ENCODE results near the gene PRDM8. TPM values are rescaled to one million over a fixed set of nuclear protein-coding genes. Genes with fewer than 3 reads are reported as not detected.

PRDM8 gene
- polyA plus RNA-seq (2013): 0.03 and 0.10 TPM in 2 replicates

- Histone ChIP-seq H3K9ac (ENCODE audit: low read length) (no peak within 1 kb of the TSS), H2BK12ac (ENCODE audit: low read length) (no peak within 1 kb of the TSS), H2BK5ac (ENCODE audit: low read depth, low read length, poor library complexity) (no peak within 1 kb of the TSS), H3K4me3 (ENCODE audit: low read depth, low read length) (peak within 1 kb of the TSS; percentile 49), H3K27ac (ENCODE audit: low read depth, low read length) (no peak within 1 kb of the TSS), H2AK5ac (ENCODE audit: low read length) (no peak within 1 kb of the TSS), H3K4me2 (ENCODE audit: low read length) (peak within 1 kb of the TSS; percentile 67), H3K79me1 (ENCODE audit: low read length) (no peaks in the 10 kb centered on the region), H2BK120ac (ENCODE audit: insufficient read depth, low read length, poor library complexity) (no peak within 1 kb of the TSS), H4K8ac (ENCODE audit: low read depth, low read length) (no peak within 1 kb of the TSS), H3K36me3 (ENCODE audit: control insufficient read depth in 1 of 2, insufficient read depth in 2 of 2, low read length in 2 of 2) (no peaks in the 10 kb centered on the region), H3K79me2 (ENCODE audit: control insufficient read depth, insufficient read depth, low read length, poor library complexity) (no peaks in the 10 kb centered on the region), H3K18ac (ENCODE audit: low read length) (no peak within 1 kb of the TSS), H2AFZ (ENCODE audit: insufficient read depth, low read length, poor library complexity) (peak within 1 kb of the TSS; percentile 9), H4K12ac (ENCODE audit: low read depth, low read length) (no peak within 1 kb of the TSS), H3K27me3 (ENCODE audit: insufficient read depth, low read length) (peaks cover 65% of the 10 kb centered on the region), H3K9me3 (ENCODE audit: insufficient read depth, low read depth, low read length) (peaks cover 5% of the 10 kb centered on the region), H3K4ac (ENCODE audit: low read depth, low read length) (no peak within 1 kb of the TSS), H3K4me1 (ENCODE audit: control insufficient read depth in 1 of 2, insufficient read depth in 2 of 2, low read length in 2 of 2) (peaks cover 8 to 10% of the 10 kb centered on the region in 2 experiments), H3K23ac (ENCODE audit: low read length) (no peak within 1 kb of the TSS), H3K14ac (ENCODE audit: low read length) (no peak within 1 kb of the TSS), H4K91ac (ENCODE audit: low read depth, low read length) (no peak within 1 kb of the TSS)
- DNase-seq: no peak
- 100% methylated on average over 2 of the region's 42 CpGs for WGBS (ENCODE audit: extremely low coverage, insufficient coverage, insufficient read length)
Observed at GRCh38 chr4:80196922-80197573, at the start of gene PRDM8. PRDM8 (plus strand) TSS chr4:80197503; CDS start chr4:80200081, 2,578 bp downstream.

- H4K8ac ChIP-seq (ENCODE audit: low read depth, low read length): no peak overlapping the region
- no peaks in the 10 kb centered on the region for H3K9me3 ChIP-seq (ENCODE audit: insufficient read depth, low read depth, low read length)
- H2BK12ac ChIP-seq (ENCODE audit: low read length): no peak overlapping the region
- H3K18ac ChIP-seq (ENCODE audit: low read length): no peak overlapping the region
- no peak overlapping the region for H3K23ac ChIP-seq (ENCODE audit: low read length)
- no peaks in the 10 kb centered on the region for H3K79me2 ChIP-seq (ENCODE audit: control insufficient read depth, insufficient read depth, low read length, poor library complexity)
- no peaks in the 10 kb centered on the region for H3K27me3 ChIP-seq (ENCODE audit: insufficient read depth, low read length)
- no peak overlapping the region for H3K14ac ChIP-seq (ENCODE audit: low read length)
- no CpG with 5 or more reads among the region's 1 CpG for WGBS (ENCODE audit: extremely low coverage, insufficient coverage, insufficient read length)
- DNase-seq: no peak
- H4K91ac ChIP-seq (ENCODE audit: low read depth, low read length): no peak overlapping the region
- H3K4ac ChIP-seq (ENCODE audit: low read depth, low read length): no peak overlapping the region
- H3K79me1 ChIP-seq (ENCODE audit: low read length): no peaks in the 10 kb centered on the region
- H2BK5ac ChIP-seq (ENCODE audit: low read depth, low read length, poor library complexity): no peak overlapping the region
- no peak overlapping the region for H3K9ac ChIP-seq (ENCODE audit: low read length)
- H3K4me2 ChIP-seq (ENCODE audit: low read length): no peak overlapping the region
- no peak overlapping the region for H3K27ac ChIP-seq (ENCODE audit: low read depth, low read length)
- H4K12ac ChIP-seq (ENCODE audit: low read depth, low read length): no peak overlapping the region
- H3K4me1 ChIP-seq (ENCODE audit: control insufficient read depth in 1 of 2, insufficient read depth in 2 of 2, low read length in 2 of 2): no peaks in the 10 kb centered on the region
- H2AK5ac ChIP-seq (ENCODE audit: low read length): no peak overlapping the region
- H2BK120ac ChIP-seq (ENCODE audit: insufficient read depth, low read length, poor library complexity): no peak overlapping the region
- H3K36me3 ChIP-seq (ENCODE audit: control insufficient read depth in 1 of 2, insufficient read depth in 2 of 2, low read length in 2 of 2): no peaks in the 10 kb centered on the region
- H3K4me3 ChIP-seq (ENCODE audit: low read depth, low read length): no peak overlapping the region
- no peak overlapping the region for H2AFZ ChIP-seq (ENCODE audit: insufficient read depth, low read length, poor library complexity)
Observed at GRCh38 chr4:80150387-80151180, 46.7 kb upstream of the PRDM8 start.

DNA sequence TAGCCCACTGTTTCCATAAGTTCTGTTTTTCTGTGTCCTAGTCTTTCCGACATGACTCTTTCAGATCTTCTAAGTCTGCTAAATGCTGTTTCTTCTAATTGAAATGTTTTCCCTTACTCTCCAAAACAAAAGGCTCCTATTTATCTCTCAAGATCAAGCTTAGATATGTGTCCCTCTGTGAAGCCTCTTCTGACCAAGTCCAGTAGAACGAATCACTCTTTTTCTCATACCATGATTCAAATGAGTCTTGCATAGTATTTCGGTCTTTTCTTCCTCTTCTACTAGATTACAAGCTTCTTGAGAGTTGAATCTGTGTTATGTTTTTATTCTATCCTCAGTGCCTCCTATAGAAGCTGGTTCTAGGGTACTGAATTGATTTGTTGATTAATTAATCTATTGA, 45.3 kb upstream of the PRDM8 start:
- Histone ChIP-seq H2AFZ (ENCODE audit: insufficient read depth, low read length, poor library complexity) (no peak overlapping the region), H2AK5ac (ENCODE audit: low read length) (no peak overlapping the region), H2BK5ac (ENCODE audit: low read depth, low read length, poor library complexity) (no peak overlapping the region), H4K8ac (ENCODE audit: low read depth, low read length) (no peak overlapping the region), H3K27me3 (ENCODE audit: insufficient read depth, low read length) (no peaks in the 10 kb centered on the region), H3K14ac (ENCODE audit: low read length) (no peak overlapping the region), H3K79me1 (ENCODE audit: low read length) (no peaks in the 10 kb centered on the region), H3K36me3 (ENCODE audit: control insufficient read depth in 1 of 2, insufficient read depth in 2 of 2, low read length in 2 of 2) (no peaks in the 10 kb centered on the region), H3K9me3 (ENCODE audit: insufficient read depth, low read depth, low read length) (no peaks in the 10 kb centered on the region), H4K12ac (ENCODE audit: low read depth, low read length) (no peak overlapping the region), H3K4me1 (ENCODE audit: control insufficient read depth in 1 of 2, insufficient read depth in 2 of 2, low read length in 2 of 2) (no peaks in the 10 kb centered on the region), H3K4me2 (ENCODE audit: low read length) (no peak overlapping the region), H3K79me2 (ENCODE audit: control insufficient read depth, insufficient read depth, low read length, poor library complexity) (no peaks in the 10 kb centered on the region), H2BK12ac (ENCODE audit: low read length) (no peak overlapping the region), H4K91ac (ENCODE audit: low read depth, low read length) (no peak overlapping the region), H3K23ac (ENCODE audit: low read length) (no peak overlapping the region), H3K27ac (ENCODE audit: low read depth, low read length) (no peak overlapping the region), H2BK120ac (ENCODE audit: insufficient read depth, low read length, poor library complexity) (no peak overlapping the region), H3K4me3 (ENCODE audit: low read depth, low read length) (no peak overlapping the region), H3K4ac (ENCODE audit: low read depth, low read length) (no peak overlapping the region), H3K18ac (ENCODE audit: low read length) (no peak overlapping the region), H3K9ac (ENCODE audit: low read length) (no peak overlapping the region)
- no CpG with 5 or more reads among the region's 3 CpGs for WGBS (ENCODE audit: extremely low coverage, insufficient coverage, insufficient read length)
- no peak for DNase-seq

- H4K91ac ChIP-seq (ENCODE audit: low read depth, low read length): no peak overlapping the region
- H3K14ac ChIP-seq (ENCODE audit: low read length): no peak overlapping the region
- no peaks in the 10 kb centered on the region for H3K79me1 ChIP-seq (ENCODE audit: low read length)
- no peak overlapping the region for H3K4ac ChIP-seq (ENCODE audit: low read depth, low read length)
- no peak overlapping the region for H4K8ac ChIP-seq (ENCODE audit: low read depth, low read length)
- no peak overlapping the region for H3K4me3 ChIP-seq (ENCODE audit: low read depth, low read length)
- H2BK12ac ChIP-seq (ENCODE audit: low read length): no peak overlapping the region
- no peak overlapping the region for H2AFZ ChIP-seq (ENCODE audit: insufficient read depth, low read length, poor library complexity)
- no peaks in the 10 kb centered on the region for H3K4me1 ChIP-seq (ENCODE audit: control insufficient read depth in 1 of 2, insufficient read depth in 2 of 2, low read length in 2 of 2)
- H3K27me3 ChIP-seq (ENCODE audit: insufficient read depth, low read length): no peaks in the 10 kb centered on the region
- H4K12ac ChIP-seq (ENCODE audit: low read depth, low read length): no peak overlapping the region
- no peaks in the 10 kb centered on the region for H3K79me2 ChIP-seq (ENCODE audit: control insufficient read depth, insufficient read depth, low read length, poor library complexity)
- no peak overlapping the region for H3K23ac ChIP-seq (ENCODE audit: low read length)
- WGBS (ENCODE audit: extremely low coverage, insufficient coverage, insufficient read length): no CpG with 5 or more reads among the region's 4 CpGs
- no peak overlapping the region for H3K4me2 ChIP-seq (ENCODE audit: low read length)
- H3K18ac ChIP-seq (ENCODE audit: low read length): no peak overlapping the region
- no peak overlapping the region for H3K27ac ChIP-seq (ENCODE audit: low read depth, low read length)
- no peak overlapping the region for H2AK5ac ChIP-seq (ENCODE audit: low read length)
- no peaks in the 10 kb centered on the region for H3K9me3 ChIP-seq (ENCODE audit: insufficient read depth, low read depth, low read length)
- no peak overlapping the region for H3K9ac ChIP-seq (ENCODE audit: low read length)
- H2BK5ac ChIP-seq (ENCODE audit: low read depth, low read length, poor library complexity): no peak overlapping the region
- H2BK120ac ChIP-seq (ENCODE audit: insufficient read depth, low read length, poor library complexity): no peak overlapping the region
- H3K36me3 ChIP-seq (ENCODE audit: control insufficient read depth in 1 of 2, insufficient read depth in 2 of 2, low read length in 2 of 2): no peaks in the 10 kb centered on the region
- no peak for DNase-seq
Observed at GRCh38 chr4:80153874-80154544, 43.3 kb upstream of the PRDM8 start.
